Panc1 (cell line): ENCODE results near the gene DDX24.

ENCODE experiments used
- CTCF ChIP-seq: fragments of 450-650 bp; IDR thresholded peaks from 2 replicates; pipeline ENCODE4 v1.5.1; 2017; ENCODE audit warnings: mild to moderate bottlenecking
- POLR2AphosphoS5 ChIP-seq: IDR thresholded peaks from 2 replicates; pipeline ENCODE4 v1.6.1; 2012; ENCODE audit warnings: mild to moderate bottlenecking, low read depth, low read length, moderate library complexity
- REST ChIP-seq, 2 experiments: IDR thresholded peaks; 2 replicates each; pipeline ENCODE4 v1.6.1; 2011 to 2012; ENCODE audit warnings: low read depth in 2 of 2, control low read depth in 1 of 2, low read length in 1 of 2, mild to moderate bottlenecking in 1 of 2, moderate library complexity in 1 of 2; ENCODE audit not compliant: insufficient read depth in 1 of 2
- SIN3A ChIP-seq: IDR thresholded peaks from 2 replicates; pipeline ENCODE4 v1.6.1; 2012; ENCODE audit warnings: low read depth, mild to moderate bottlenecking, low read length, moderate library complexity, borderline replicate concordance; ENCODE audit not compliant: insufficient read depth

- TF ChIP-seq CTCF (no peak), POLR2AphosphoS5 (no peak), SIN3A (no peak), REST (IDR thresholded peaks at IDR 0.05; ENCODE audit: insufficient read depth in 1 of 2, low read depth in 2 of 2, low read length in 1 of 2) (no peak)
Observed at GRCh38 chr14:94049625-94050023, 31.4 kb downstream of the DDX24 start.
